Lung (tissue), 12 donors: ENCODE data around the gene NFATC1. TPM values are rescaled to one million over a fixed set of nuclear protein-coding genes. Genes with fewer than 3 reads are reported as not detected.

Experiments
- ATAC-seq: fragments of 200-7000 bp; cut with Tn5 transposase; one replicate; pipeline ENCODE4 v1.9.1; 2020; ENCODE audit warnings: moderate number of reproducible peaks; ENCODE audit not compliant: insufficient read depth, low FRiP score
- DNase-seq, 3 donors: peaks; one replicate each; pipeline ENCODE4 v3.0.0-alpha.2; 2013 to 2017
- H3K27ac ChIP-seq, 2 donors: one replicate each; pipeline ENCODE4 v1.5.1; 2013; ENCODE audit warnings: mild to moderate bottlenecking in 2 of 2, moderate library complexity in 2 of 2, control low read depth in 1 of 2, inconsistent platforms in 1 of 2, low read depth in 1 of 2, low read length in 1 of 2
- H3K27me3 ChIP-seq, 3 donors: one replicate each; pipeline ENCODE4 v1.5.1; 2013; ENCODE audit warnings: low read length in 2 of 3; ENCODE audit not compliant: control insufficient read depth in 3 of 3, insufficient read depth in 3 of 3
- H3K36me3 ChIP-seq, 4 donors: one replicate each; pipeline ENCODE4 v1.5.1; 2013; ENCODE audit warnings: low read length in 4 of 4, mild to moderate bottlenecking in 1 of 4, moderate library complexity in 1 of 4; ENCODE audit not compliant: control insufficient read depth in 4 of 4, insufficient read depth in 4 of 4
- H3K4me1 ChIP-seq, 5 donors: one replicate each; pipeline ENCODE4 v1.5.1; 2013; ENCODE audit warnings: low read length in 5 of 5, mild to moderate bottlenecking in 2 of 5, moderate library complexity in 1 of 5; ENCODE audit not compliant: control insufficient read depth in 5 of 5, insufficient read depth in 5 of 5
- H3K4me3 ChIP-seq: one replicate; pipeline ENCODE4 v1.5.1; 2013; ENCODE audit warnings: mild to moderate bottlenecking, control low read depth, moderate library complexity
- H3K9ac ChIP-seq, 2 donors: one replicate each; pipeline ENCODE4 v1.5.1; 2013; ENCODE audit warnings: low read length in 2 of 2, control low read depth in 1 of 2; ENCODE audit not compliant: insufficient read depth in 1 of 2
- H3K9me3 ChIP-seq, 4 donors: one replicate each; pipeline ENCODE4 v1.5.1; 2013; ENCODE audit warnings: low read length in 3 of 4, mild to moderate bottlenecking in 1 of 4, moderate library complexity in 1 of 4; ENCODE audit not compliant: control insufficient read depth in 4 of 4, insufficient read depth in 3 of 4
- WGBS, 2 donors: extraction: QIAGEN DNeasy Blood & Tissue Kit; methylation state at CpG; one replicate each; pipeline ENCODE4 v1.1.7; 2013; 5-methylcytosine and 5-hydroxymethylcytosine counted together
- polyA plus RNA-seq, 2 donors: library from polyadenylated mRNA; stranded (reverse); fragments of 200-250 nt; gene quantifications; one replicate each; pipeline ENCODE4 v1.2.1, GENCODE V29; 2013
- total RNA-seq, 2 donors: library from RNA; depleted of rRNA in 1 of 2; stranded (reverse); fragments of >200 nt in 1 of 2; gene quantifications; one replicate each; pipeline ENCODE4 v1.2.1, GENCODE V29; 2014 to 2021
- TF ChIP-seq, protein P1 (sequence below): IDR thresholded peaks from 2 replicates; pipeline ENCODE4 v1.5.1; 2012; ENCODE audit warnings: mild to moderate bottlenecking; ENCODE audit errors: control extremely low read depth, extremely low read depth
- donor health status: control.
- donor health status: control.
- donor health status: Bipolar disorder and iron deficiency.
- donor health status: healthy.
- donor health status: DM: yes; HTN: yes; CAD: no.

NFATC1 gene
- total and polyA plus RNA-seq, 4 donors, result 8.6 to 25.5 (median 12.9) TPM

DNA sequence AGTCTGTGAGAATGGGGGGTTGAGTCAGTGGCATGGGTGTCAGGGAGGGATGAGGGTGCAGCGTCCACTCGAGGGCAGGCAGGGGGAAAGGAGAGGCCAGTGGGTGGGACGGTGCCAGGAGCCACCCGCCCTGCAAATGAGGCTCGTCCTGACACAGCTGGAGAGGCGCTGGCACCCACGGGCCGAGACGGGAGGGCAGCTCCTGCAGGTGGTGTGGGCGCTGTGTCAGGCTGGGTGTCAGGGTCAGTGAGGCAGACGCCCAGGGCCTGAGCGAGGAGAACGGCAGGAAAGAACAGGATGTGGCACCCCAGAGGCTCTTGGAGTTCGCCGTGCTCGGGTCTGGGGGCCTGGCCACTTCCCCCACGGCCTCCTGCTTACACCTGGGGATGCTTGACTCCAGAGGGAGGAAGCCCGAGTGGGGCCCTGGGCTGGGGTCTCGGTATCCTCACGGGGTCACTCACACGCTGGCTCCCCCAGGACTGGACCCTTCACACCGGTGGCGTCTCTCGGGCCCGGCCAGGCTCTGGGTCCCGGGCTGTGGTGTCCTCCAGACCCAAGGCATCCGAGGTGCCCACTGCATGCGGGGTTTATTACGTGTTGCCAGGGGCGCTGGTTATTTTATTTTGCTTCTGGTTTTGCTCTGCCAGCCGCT is 153.4 kb downstream of the NFATC1 start:
- WGBS, 2 donors, result 83 to 87% methylated on average over 31 of the region's 31 CpGs
- DNase-seq (no peak), ATAC-seq (no peak)
- Histone ChIP-seq H3K27me3 (peaks cover 0 to 3% (median 0%) of the 10 kb centered on the region in 3 donors), H3K9me3 (peaks cover 0 to 6% (median 0%) of the 10 kb centered on the region in 4 donors), H3K4me3 (no peak overlapping the region), H3K36me3 (no peaks in the 10 kb centered on the region), H3K9ac (no peak overlapping the region), H3K4me1 (peaks cover 0 to 16% (median 0%) of the 10 kb centered on the region in 5 donors), H3K27ac (no peak overlapping the region)
- TF ChIP-seq, protein P1, sequence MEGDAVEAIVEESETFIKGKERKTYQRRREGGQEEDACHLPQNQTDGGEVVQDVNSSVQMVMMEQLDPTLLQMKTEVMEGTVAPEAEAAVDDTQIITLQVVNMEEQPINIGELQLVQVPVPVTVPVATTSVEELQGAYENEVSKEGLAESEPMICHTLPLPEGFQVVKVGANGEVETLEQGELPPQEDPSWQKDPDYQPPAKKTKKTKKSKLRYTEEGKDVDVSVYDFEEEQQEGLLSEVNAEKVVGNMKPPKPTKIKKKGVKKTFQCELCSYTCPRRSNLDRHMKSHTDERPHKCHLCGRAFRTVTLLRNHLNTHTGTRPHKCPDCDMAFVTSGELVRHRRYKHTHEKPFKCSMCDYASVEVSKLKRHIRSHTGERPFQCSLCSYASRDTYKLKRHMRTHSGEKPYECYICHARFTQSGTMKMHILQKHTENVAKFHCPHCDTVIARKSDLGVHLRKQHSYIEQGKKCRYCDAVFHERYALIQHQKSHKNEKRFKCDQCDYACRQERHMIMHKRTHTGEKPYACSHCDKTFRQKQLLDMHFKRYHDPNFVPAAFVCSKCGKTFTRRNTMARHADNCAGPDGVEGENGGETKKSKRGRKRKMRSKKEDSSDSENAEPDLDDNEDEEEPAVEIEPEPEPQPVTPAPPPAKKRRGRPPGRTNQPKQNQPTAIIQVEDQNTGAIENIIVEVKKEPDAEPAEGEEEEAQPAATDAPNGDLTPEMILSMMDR, result no peak

DNA sequence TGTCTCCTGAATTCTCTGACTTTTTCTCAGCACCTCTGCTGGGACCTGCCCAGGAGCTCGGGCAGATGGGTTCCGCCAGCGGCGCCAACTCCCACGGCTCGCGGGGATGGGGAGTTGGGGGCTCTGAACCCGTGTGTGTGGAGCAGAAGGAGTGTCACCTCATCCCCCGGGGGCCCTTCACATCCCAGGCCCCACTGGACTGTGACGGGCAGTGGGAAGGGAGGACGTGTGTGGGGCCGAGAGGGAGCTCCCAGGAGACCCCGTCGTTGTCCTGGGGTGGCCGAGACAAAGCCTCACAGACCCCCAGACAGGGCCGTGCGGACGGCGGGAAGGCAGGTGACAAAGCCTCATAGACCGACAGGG is 153.9 kb downstream of the NFATC1 start:
- no peak for ATAC-seq
- H3K27ac ChIP-seq, result no peak overlapping the region
- H3K9me3 ChIP-seq, result peaks cover 0 to 5% (median 0%) of the 10 kb centered on the region in 4 donors
- H3K36me3 ChIP-seq, result no peaks in the 10 kb centered on the region
- no peak overlapping the region for H3K4me3 ChIP-seq
- H3K9ac ChIP-seq, result no peak overlapping the region
- DNase-seq, result no peak
- peaks cover 0 to 11% (median 0%) of the 10 kb centered on the region in 5 donors for H3K4me1 ChIP-seq
- WGBS, 2 donors, result 84 to 93% methylated on average over 15 to 19 of the region's 20 CpGs
- TF ChIP-seq, protein P1, result no peak
- peaks cover 0 to 3% (median 0%) of the 10 kb centered on the region in 3 donors for H3K27me3 ChIP-seq

DNA sequence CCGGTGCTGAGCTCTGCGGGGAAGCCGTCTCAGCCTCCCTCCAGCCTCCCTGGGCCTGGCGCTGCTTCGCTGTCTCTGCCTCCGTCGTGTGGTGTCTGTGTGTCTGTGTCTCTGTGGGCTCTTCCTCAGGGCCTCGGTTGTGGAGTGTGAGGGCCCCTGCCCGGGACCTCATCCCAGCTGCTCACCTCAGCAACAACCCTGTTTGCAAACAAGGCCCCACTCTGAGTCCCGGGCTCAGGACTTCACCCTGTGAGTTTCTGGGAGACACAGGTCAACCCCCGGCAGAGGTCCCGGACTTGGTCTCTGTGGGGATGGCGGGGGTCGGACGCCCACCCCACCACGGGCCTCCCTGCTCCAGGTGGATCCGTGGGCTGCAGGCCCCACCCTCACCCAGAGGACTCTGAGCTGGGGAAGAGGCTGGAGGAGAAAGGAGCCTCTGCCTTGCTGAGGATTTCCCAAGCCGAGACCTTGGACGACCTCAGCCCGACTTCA is 156.5 kb downstream of the NFATC1 start:
- H3K36me3 ChIP-seq, result no peaks in the 10 kb centered on the region
- peaks cover 0 to 5% (median 0%) of the 10 kb centered on the region in 5 donors for H3K4me1 ChIP-seq
- TF ChIP-seq, protein P1, result no peak
- no peak for ATAC-seq
- DNase-seq, result no peak
- H3K4me3 ChIP-seq, result no peak overlapping the region
- no peak overlapping the region for H3K9ac ChIP-seq
- H3K27me3 ChIP-seq, result peaks cover 0 to 3% (median 0%) of the 10 kb centered on the region in 3 donors
- H3K27ac ChIP-seq, result no peak overlapping the region
- H3K9me3 ChIP-seq, result peaks cover 0 to 5% (median 0%) of the 10 kb centered on the region in 4 donors
- WGBS, 2 donors, result 82 to 88% methylated on average over 20 of the region's 20 CpGs
